K562 (cell line): ENCODE data around the gene NPEPPS. TPM values are rescaled to one million over a fixed set of nuclear protein-coding genes. Genes with fewer than 3 reads are reported as not detected.

ENCODE experiments used
- ATAC-seq: fragments of 200-7000 bp; cut with Tn5 transposase; 3 replicates; pipeline ENCODE4 v1.9.1; 2020; ENCODE audit warnings: moderate library complexity
- BruUV-seq: library from RNA; stranded (reverse); fragments of 400-500 nt; replicated peaks from 2 replicates; lab custom pipeline; 2021; lab: Mats Ljungman, UMichigan
- CTCF ChIA-PET: fragments of 300-600 bp; formaldehyde crosslinking; extraction: SDS; loops from one replicate; lab custom pipeline; 2021; ENCODE audit warnings: low intra/inter-chr PET ratio; lab: Yijun Ruan, JAX
- POLR2A ChIA-PET: fragments of 300-600, 350-650 bp; sonication (Branson Sonifier 250); formaldehyde crosslinking; extraction: SDS; loops from one replicate; lab custom pipeline; 2021; ENCODE audit warnings: antibody characterized with exemption, inconsistent platforms; lab: Yijun Ruan, JAX
- DNase-seq, 4 experiments: peaks; one replicate each; pipeline versions ENCODE4 v3.0.0 to v3.0.0-alpha.2; 2011 to 2018; ENCODE audit warnings: low spot score in 3 of 4, mixed read lengths in 3 of 4; ENCODE audit errors: extremely low read depth in 1 of 4
- FAIRE-seq: peaks from 2 replicates; lab custom pipeline; 2011; peaks lifted over from hg19 to GRCh38; lab: Jason Lieb, UNC
- H2AFZ ChIP-seq: 2 replicates; pipeline ENCODE4 v1.6.0; 2011; ENCODE audit warnings: low read depth, low read length, control low read depth, inconsistent platforms
- H3K27ac ChIP-seq: fragments of 200-600 bp; 3 replicates; pipeline ENCODE4 v1.8.0; 2011; ENCODE audit warnings: low read depth, mild to moderate bottlenecking, control low read depth, inconsistent platforms, low read length, moderate library complexity, mixed read lengths; ENCODE audit errors: extremely low read depth
- H3K27me3 ChIP-seq, 2 experiments: fragments of 300-600 bp in 1 of 2; 2 replicates in 1 of 2; 3 replicates in 1 of 2; pipeline versions ENCODE4 v1.6.0 to v1.8.0; 2011; ENCODE audit warnings: inconsistent platforms in 2 of 2, low read length in 2 of 2, mild to moderate bottlenecking in 1 of 2, mixed read lengths in 1 of 2, moderate library complexity in 1 of 2; ENCODE audit not compliant: control insufficient read depth in 2 of 2, insufficient read depth in 2 of 2
- H3K36me3 ChIP-seq: fragments of 300-600 bp; 3 replicates; pipeline ENCODE4 v1.8.0; 2011; ENCODE audit warnings: mild to moderate bottlenecking, low read length, inconsistent platforms; ENCODE audit not compliant: control insufficient read depth, insufficient read depth
- H3K4me1 ChIP-seq, 2 experiments: fragments of 200-600 bp in 1 of 2; replicated peaks in 1 of 2; 2 replicates in 1 of 2; 3 replicates in 1 of 2; pipeline versions ENCODE4 v1.5.1 to v1.8.0; 2011; ENCODE audit warnings: inconsistent platforms in 2 of 2, low read length in 2 of 2, mild to moderate bottlenecking in 1 of 2, mixed read lengths in 1 of 2, moderate library complexity in 1 of 2; ENCODE audit not compliant: control insufficient read depth in 2 of 2, insufficient read depth in 2 of 2
- H3K4me2 ChIP-seq: 2 replicates; pipeline ENCODE4 v1.6.1; 2011; ENCODE audit warnings: low read length, control low read depth, inconsistent platforms, mixed read lengths; ENCODE audit not compliant: insufficient read depth
- H3K4me3 ChIP-seq: fragments of 200-600 bp; sonication (generic), shearing (Covaris generic); 2 replicates; pipeline ENCODE4 v1.5.1; 2016; ENCODE audit warnings: control low read depth, inconsistent platforms
- H3K79me2 ChIP-seq: fragments of 200-600 bp; 3 replicates; pipeline ENCODE4 v1.8.0; 2011; ENCODE audit warnings: low read length, inconsistent platforms; ENCODE audit not compliant: control insufficient read depth, insufficient read depth
- H3K9ac ChIP-seq, 2 experiments: 2 replicates each; pipeline versions ENCODE4 v1.6.0 to v1.6.1; 2011; ENCODE audit warnings: low read depth in 2 of 2, low read length in 2 of 2, control low read depth in 1 of 2, inconsistent platforms in 1 of 2, mild to moderate bottlenecking in 1 of 2, mixed read lengths in 1 of 2; ENCODE audit not compliant: insufficient read depth in 1 of 2
- H3K9me1 ChIP-seq: one replicate; pipeline ENCODE4 v1.6.0; 2011; ENCODE audit warnings: inconsistent platforms, mild to moderate bottlenecking, low read length, moderate library complexity; ENCODE audit not compliant: control insufficient read depth, insufficient read depth
- H3K9me3 ChIP-seq: replicated peaks from 2 replicates; pipeline ENCODE4 v1.5.1; 2011; ENCODE audit warnings: low read depth, low read length, inconsistent platforms; ENCODE audit not compliant: control insufficient read depth, insufficient read depth
- H4K20me1 ChIP-seq: replicated peaks from 2 replicates; pipeline ENCODE4 v1.6.1; 2011; ENCODE audit warnings: low read length, inconsistent platforms, mixed read lengths; ENCODE audit not compliant: control insufficient read depth, insufficient read depth
- ARHGAP35 ChIP-seq: fragments of 450-650 bp; IDR thresholded peaks from 2 replicates; pipeline ENCODE4 v1.6.1; 2018; ENCODE audit not compliant: partially characterized antibody
- FIP1L1 ChIP-seq: fragments of 200-400 bp; formaldehyde crosslinking; IDR thresholded peaks from 2 replicates; pipeline ENCODE4 v1.6.1; 2018; ENCODE audit warnings: mild to moderate bottlenecking, low read depth, low read length; ENCODE audit not compliant: poor library complexity, severe bottlenecking
- FOXP1 ChIP-seq: sonication (generic); formaldehyde crosslinking; IDR thresholded peaks from 2 replicates; pipeline ENCODE4 v1.8.0; 2022; ENCODE audit warnings: mild to moderate bottlenecking, missing genetic modification reagents
- JUNB ChIP-seq: fragments of 450-650 bp; formaldehyde crosslinking; conservative IDR thresholded peaks from 2 replicates; pipeline ENCODE4 v1.4.0; 2020; ENCODE audit warnings: mild to moderate bottlenecking
- KHSRP ChIP-seq: fragments of 450-650 bp; IDR thresholded peaks from 2 replicates; pipeline ENCODE4 v1.6.1; 2017
- MCM7 ChIP-seq, 2 experiments: fragments of 450-650 bp; IDR thresholded peaks; 2 replicates each; pipeline ENCODE4 v1.6.1; 2016 to 2018
- MTA1 ChIP-seq: fragments of 450-650 bp; IDR thresholded peaks from 2 replicates; pipeline ENCODE4 v1.6.1; 2017; ENCODE audit warnings: borderline replicate concordance
- POLR2A ChIP-seq: fragments of 450-650 bp; conservative IDR thresholded peaks from 2 replicates; pipeline ENCODE4 v1.6.1; 2016
- POLR2H ChIP-seq: IDR thresholded peaks from 2 replicates; pipeline ENCODE4 v1.6.1; 2016; ENCODE audit warnings: missing genetic modification characterization, low read depth, mild to moderate bottlenecking, control low read depth, missing compliant biosample characterization, moderate library complexity
- PRMT5 ChIP-seq: sonication (generic); formaldehyde crosslinking; IDR thresholded peaks from 2 replicates; pipeline ENCODE4 v1.5.0; 2020; ENCODE audit warnings: missing genetic modification reagents
- RAD21 ChIP-seq, 2 experiments: fragments of 250-450 bp in 1 of 2; fragments of 450-650 bp in 1 of 2; sonication (Bioruptor Pico) in 1 of 2; formaldehyde crosslinking in 1 of 2; IDR thresholded peaks in 1 of 2; conservative IDR thresholded peaks in 1 of 2; 2 replicates each; pipeline versions ENCODE4 v1.4.0 to v1.8.0; 2020 to 2022; ENCODE audit warnings: mild to moderate bottlenecking in 2 of 2, moderate library complexity in 1 of 2
- RBM39 ChIP-seq: fragments of 200-400 bp; formaldehyde crosslinking; optimal IDR thresholded peaks from 2 replicates; pipeline ENCODE3; 2018; ENCODE audit warnings: low read depth, low read length
- STAG1 ChIP-seq: sonication (generic); formaldehyde crosslinking; IDR thresholded peaks from 2 replicates; pipeline ENCODE4 v1.5.0; 2020; ENCODE audit warnings: missing genetic modification reagents, borderline replicate concordance
- TSC22D4 ChIP-seq: fragments of 450-650 bp; IDR thresholded peaks from 2 replicates; pipeline ENCODE4 v1.6.1; 2016; ENCODE audit warnings: missing genetic modification characterization, missing biosample characterization, control low read depth
- ZBTB33 ChIP-seq: sonication (generic); formaldehyde crosslinking; IDR thresholded peaks from 2 replicates; pipeline ENCODE4 v1.8.1; 2023; ENCODE audit warnings: mild to moderate bottlenecking, missing genetic modification reagents
- ZFPM2 ChIP-seq: fragments of 250-450 bp; sonication (Bioruptor Pico); IDR thresholded peaks from 2 replicates; pipeline ENCODE4 v1.5.1; 2022; ENCODE audit warnings: mild to moderate bottlenecking
- ZNF140 ChIP-seq: fragments of 250-450 bp; sonication (Bioruptor Pico); IDR thresholded peaks from 2 replicates; pipeline ENCODE4 v1.8.0; 2021; ENCODE audit warnings: moderate library complexity, mild to moderate bottlenecking, inconsistent platforms
- WGBS: fragments of 100-300 bp; shearing (Covaris generic); methylation state at CpG from one replicate; pipeline ENCODE4 v1.1.6; 2016; ENCODE audit warnings: low coverage, mixed read lengths; ENCODE audit not compliant: insufficient coverage; ENCODE audit errors: missing lambda C conversion rate; 5-methylcytosine and 5-hydroxymethylcytosine counted together
- in situ Hi-C: fragments of 300-500 bp; cut with MboI; formaldehyde crosslinking; loops from 4 replicates; pipeline ENCODE4 v1.15.0; 2018; ENCODE audit warnings: inconsistent platforms, mixed read lengths
- intact Hi-C: fragments of 100-400 bp; cut with micrococcal nuclease; formaldehyde crosslinking; loops from 2 replicates; pipeline ENCODE4 v1.14.2; 2022
- polyA plus RNA-seq, 8 experiments: library from polyadenylated mRNA; depleted of rRNA in 4 of 8; stranded (reverse) in 5 of 8; unstranded in 3 of 8; fragments of >200 nt; fragmentation: Nextera tagmentation in 2 of 8; fragmentation: Illumina TruSeq in 1 of 8; extraction: Ambion mirVana in 2 of 8; extraction: Trizol in 1 of 8; gene quantifications; 2 replicates each; pipeline versions ENCODE4 v1.2.1 to v1.2.3, GENCODE V29; 2011 to 2014; ENCODE audit warnings: inconsistent platforms in 1 of 8, missing spikeins in 1 of 8
- total RNA-seq, 7 experiments: library from RNA; depleted of rRNA in 6 of 7; stranded (reverse); fragments of >200 nt in 6 of 7; fragmentation: Illumina TruSeq in 2 of 7; extraction: Trizol in 2 of 7; gene quantifications; 2 replicates each; pipeline versions ENCODE4 v1.2.1 to v1.2.3, GENCODE V29; 2011 to 2021; ENCODE audit warnings: low replicate concordance in 1 of 7
- TF ChIP-seq, protein P1 (sequence below): fragments of 450-650 bp; formaldehyde crosslinking; IDR thresholded peaks from 2 replicates; pipeline ENCODE4 v1.4.0; 2020; ENCODE audit warnings: mild to moderate bottlenecking, moderate library complexity
- TF ChIP-seq, protein P2 (sequence below): fragments of 450-650 bp; formaldehyde crosslinking; conservative IDR thresholded peaks from 2 replicates; pipeline ENCODE4 v1.4.0; 2022; ENCODE audit warnings: mild to moderate bottlenecking, missing genetic modification characterization
- TF ChIP-seq, protein P3 (sequence below): fragments of 250-450 bp; sonication (Bioruptor Pico); IDR thresholded peaks from 2 replicates; pipeline ENCODE4 v1.8.0; 2021; ENCODE audit warnings: mild to moderate bottlenecking, moderate library complexity

Gene NPEPPS
- total and polyA plus RNA-seq, 9 of the 15 experiments (the other 6 are each of a cell fraction or from before 2014, with no cell fraction given) = 21.4 to 108 (median 46.0) TPM

GRCh38 chr17:47670064-47670463, 139.2 kb downstream of the NPEPPS start:
- in situ Hi-C loops (no loop called here), intact Hi-C loops (no loop called here)
- ChIA-PET POLR2A (no interaction called here), CTCF (no interaction called here)
- FAIRE-seq (no peak), DNase-seq (no peak), ATAC-seq (no peak; the same call in 2 of the 3 replicates)
- Histone ChIP-seq H3K27me3 (no peaks in the 10 kb centered on the region), H3K9me3 (no peaks in the 10 kb centered on the region), H3K27ac (no peak overlapping the region; the same call in 2 of the 3 replicates), H3K36me3 (peaks cover 95% of the 10 kb centered on the region), H3K9ac (no peak overlapping the region), H2AFZ (no peak overlapping the region), H3K4me3 (no peak overlapping the region), H3K4me2 (no peak overlapping the region), H3K79me2 (peaks cover 10% of the 10 kb centered on the region; the same call in 2 of the 3 replicates), H4K20me1 (no peaks in the 10 kb centered on the region), H3K9me1 (no peaks in the 10 kb centered on the region), H3K4me1 (no peaks in the 10 kb centered on the region)
- BruUV-seq = no TSS peak
- 0% methylated on average over 1 of the region's 1 CpG for WGBS
- TF ChIP-seq ZNF140 (no peak), TSC22D4 (tag) (no peak), FIP1L1 (no peak), PRMT5 (CRISPR knock-in tag) (no peak), RAD21 (CRISPR knock-in tag; conservative IDR thresholded peaks at IDR 0.05 in 1 of 2, IDR thresholded peaks at IDR 0.05 in 1 of 2) (no peak), STAG1 (CRISPR knock-in tag) (no peak), ZFPM2 (CRISPR knock-in tag) (no peak), POLR2A (0 out of 2 replicates have a peak, but pooled peaks have one; percentile 30), RBM39 (no peak), ARHGAP35 (no peak), KHSRP (no peak), MCM7 (IDR thresholded peaks at IDR 0.05) (no peak), POLR2H (tag) (no peak), JUNB (CRISPR knock-in tag) (no peak), FOXP1 (CRISPR knock-in tag) (no peak), ZBTB33 (CRISPR knock-in tag) (no peak), MTA1 (no peak)
- TF ChIP-seq, protein P1, sequence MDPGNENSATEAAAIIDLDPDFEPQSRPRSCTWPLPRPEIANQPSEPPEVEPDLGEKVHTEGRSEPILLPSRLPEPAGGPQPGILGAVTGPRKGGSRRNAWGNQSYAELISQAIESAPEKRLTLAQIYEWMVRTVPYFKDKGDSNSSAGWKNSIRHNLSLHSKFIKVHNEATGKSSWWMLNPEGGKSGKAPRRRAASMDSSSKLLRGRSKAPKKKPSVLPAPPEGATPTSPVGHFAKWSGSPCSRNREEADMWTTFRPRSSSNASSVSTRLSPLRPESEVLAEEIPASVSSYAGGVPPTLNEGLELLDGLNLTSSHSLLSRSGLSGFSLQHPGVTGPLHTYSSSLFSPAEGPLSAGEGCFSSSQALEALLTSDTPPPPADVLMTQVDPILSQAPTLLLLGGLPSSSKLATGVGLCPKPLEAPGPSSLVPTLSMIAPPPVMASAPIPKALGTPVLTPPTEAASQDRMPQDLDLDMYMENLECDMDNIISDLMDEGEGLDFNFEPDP (CRISPR knock-in tag) = no peak
- TF ChIP-seq, protein P2, sequence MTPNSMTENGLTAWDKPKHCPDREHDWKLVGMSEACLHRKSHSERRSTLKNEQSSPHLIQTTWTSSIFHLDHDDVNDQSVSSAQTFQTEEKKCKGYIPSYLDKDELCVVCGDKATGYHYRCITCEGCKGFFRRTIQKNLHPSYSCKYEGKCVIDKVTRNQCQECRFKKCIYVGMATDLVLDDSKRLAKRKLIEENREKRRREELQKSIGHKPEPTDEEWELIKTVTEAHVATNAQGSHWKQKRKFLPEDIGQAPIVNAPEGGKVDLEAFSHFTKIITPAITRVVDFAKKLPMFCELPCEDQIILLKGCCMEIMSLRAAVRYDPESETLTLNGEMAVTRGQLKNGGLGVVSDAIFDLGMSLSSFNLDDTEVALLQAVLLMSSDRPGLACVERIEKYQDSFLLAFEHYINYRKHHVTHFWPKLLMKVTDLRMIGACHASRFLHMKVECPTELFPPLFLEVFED (CRISPR knock-in tag) = no peak
- TF ChIP-seq, protein P3, sequence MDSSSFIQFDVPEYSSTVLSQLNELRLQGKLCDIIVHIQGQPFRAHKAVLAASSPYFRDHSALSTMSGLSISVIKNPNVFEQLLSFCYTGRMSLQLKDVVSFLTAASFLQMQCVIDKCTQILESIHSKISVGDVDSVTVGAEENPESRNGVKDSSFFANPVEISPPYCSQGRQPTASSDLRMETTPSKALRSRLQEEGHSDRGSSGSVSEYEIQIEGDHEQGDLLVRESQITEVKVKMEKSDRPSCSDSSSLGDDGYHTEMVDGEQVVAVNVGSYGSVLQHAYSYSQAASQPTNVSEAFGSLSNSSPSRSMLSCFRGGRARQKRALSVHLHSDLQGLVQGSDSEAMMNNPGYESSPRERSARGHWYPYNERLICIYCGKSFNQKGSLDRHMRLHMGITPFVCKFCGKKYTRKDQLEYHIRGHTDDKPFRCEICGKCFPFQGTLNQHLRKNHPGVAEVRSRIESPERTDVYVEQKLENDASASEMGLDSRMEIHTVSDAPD (CRISPR knock-in tag) = no peak
